NCI-H82 (cell line): ENCODE data around the gene ARHGAP1.
"Not testable (repeated sequence)": the region's sequence is repeated elsewhere in the genome, so short reads cannot be mapped to it uniquely, and the experiment has no call there.

Experiments
- DNase-seq: peaks from one replicate; lab custom pipeline; 2025; lab: John Stamatoyannopoulos, UW

ARHGAP1 gene

DNA sequence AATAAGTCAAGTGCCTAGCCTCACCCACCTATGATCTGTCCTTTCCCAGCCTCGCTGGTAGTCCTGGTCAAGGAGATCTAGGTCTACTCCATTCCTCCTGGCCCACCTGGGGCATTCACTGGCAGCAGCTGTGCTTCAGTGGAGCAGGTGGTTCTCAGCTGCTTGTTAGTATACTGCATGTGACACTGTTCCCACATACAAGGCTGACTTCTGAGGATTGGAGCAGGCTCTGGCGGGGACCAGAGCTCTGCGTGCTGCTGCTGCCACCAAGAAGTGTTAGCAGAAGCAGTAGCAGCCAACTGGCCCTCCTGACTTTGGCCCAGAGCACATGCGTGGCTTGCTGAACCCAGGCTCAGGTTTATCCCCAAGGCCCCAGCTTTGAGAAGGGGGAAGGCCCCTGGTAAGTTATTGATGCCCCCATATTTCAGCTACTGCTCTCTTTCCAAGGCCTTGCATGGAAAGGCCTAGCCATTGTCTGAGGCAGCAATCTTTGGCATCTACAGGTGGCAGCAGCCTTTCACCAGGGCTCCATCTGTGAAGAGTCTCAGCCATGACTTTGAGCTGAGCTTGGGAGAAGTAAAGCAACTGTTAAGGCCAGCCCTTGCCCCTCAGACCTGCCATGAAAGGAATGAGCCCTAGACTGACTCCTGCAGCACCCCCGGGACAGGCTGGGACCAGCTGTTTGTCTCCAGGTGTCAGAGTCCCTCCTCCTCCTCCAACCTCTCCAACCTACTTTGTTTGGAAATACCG is 26.5 kb downstream of the ARHGAP1 start:
- DNase-seq = no peak

DNA sequence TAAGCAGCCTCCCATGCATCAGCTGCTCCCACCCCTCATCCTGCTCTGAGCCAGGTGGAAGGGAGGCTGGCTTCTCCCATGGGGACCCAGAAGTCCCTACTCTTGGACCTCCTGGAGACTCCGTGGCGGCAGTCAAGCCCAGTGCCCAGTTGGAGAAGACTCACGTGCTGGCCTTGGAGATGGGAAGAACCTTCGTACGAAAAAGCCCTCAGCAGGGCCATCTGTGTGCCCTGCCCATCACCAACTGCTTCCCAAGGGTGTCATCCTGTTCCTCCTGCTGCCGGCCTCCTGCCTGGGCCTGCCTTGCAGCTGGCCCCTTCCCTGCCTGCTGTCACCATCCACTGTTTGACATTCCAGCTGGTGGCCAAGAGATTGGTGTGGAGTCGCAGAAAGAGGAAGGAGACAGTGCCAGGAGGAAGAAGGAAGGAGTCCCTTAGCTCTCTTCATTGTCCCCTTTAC is 28.0 kb downstream of the ARHGAP1 start:
- DNase-seq = no peak

DNA sequence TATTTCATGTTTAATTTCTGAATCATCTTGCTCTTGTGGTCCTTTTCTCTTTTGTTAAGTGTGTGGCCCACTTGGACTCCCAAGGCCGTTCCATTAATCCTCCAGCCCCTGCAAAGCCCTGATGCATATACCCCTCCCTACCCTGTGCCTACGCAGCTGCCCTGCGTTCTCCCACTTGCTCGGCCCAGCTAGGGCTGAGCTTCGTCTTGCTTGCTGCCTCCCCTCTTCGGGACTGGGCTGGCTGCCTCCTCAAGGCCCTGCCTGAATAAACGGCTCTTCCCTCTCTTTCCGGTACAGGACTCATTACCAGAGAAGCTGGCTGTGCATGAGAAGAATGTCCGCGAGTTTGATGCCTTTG is 28.5 kb downstream of the ARHGAP1 start:
- no peak for DNase-seq

DNA sequence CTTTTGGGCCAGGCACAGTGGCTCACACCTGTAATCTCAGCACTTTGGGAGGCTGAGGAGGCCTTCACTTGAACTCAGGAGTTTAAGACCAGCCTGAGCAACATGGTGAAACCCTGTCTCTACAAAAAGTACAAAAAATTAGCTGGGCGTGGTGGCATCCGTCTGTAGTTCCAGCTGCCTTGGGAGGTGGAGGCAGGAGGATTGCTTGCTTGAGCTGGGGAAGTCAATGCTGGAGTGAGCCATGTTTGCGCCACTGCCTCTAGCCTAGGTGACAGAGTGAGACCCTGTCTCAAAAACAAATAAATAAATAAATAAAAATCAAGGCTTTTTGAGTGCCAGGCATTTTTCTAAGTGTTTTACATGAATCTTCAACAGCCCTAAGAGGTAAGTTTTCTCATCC is 29.9 kb downstream of the ARHGAP1 start:
- not testable (repeated sequence) for DNase-seq

DNA sequence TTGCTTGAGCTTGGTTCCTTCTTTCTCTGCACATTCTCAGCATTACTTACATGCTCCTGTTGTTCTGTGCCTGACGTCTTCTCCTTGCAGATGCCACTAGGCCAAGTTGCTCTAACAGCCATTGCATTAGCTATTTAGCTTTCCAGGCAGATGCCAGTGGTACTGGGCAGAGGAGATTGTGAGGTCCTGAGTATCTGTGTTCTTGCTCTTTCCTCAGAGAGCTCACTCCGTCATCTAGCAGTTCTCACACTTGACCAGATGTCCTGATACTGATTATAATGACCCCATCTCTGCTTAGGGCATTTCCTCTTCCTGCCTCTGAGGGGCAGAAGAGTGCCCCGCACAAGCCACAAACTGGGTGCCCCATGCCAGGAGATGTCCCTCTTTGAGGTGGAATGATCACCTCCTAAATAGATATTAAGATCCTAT is 30.7 kb downstream of the ARHGAP1 start:
- DNase-seq = peak; percentile 25

DNA sequence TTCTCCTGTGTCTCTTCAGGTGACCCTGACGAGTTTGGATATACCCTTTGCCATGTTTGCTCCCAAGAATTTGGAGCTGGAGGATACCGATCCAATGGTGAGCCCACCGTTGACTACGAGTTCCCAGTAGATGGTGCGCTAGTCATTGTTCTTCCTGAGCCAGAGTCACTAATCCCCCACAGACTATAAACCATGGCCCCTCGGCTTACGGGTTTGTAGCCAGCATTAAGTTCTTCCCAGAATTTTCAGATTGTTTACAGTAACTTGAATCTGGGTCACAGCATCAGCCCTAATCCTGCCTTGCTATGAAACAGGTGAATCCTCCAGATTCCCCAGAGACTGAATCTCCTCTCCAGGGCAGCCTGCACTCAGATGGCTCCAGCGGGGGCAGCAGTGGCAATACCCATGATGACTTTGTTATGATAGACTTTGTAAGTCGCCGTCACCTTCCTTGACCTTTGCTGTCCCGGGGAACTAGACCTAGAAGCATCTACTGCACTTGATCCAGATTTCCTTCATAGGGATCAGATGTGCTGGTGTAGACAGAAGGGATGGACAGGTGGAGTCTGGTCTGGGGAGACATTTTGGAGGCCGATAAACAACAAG is 31.8 kb downstream of the ARHGAP1 start:
- DNase-seq = peak; percentile 31

DNA sequence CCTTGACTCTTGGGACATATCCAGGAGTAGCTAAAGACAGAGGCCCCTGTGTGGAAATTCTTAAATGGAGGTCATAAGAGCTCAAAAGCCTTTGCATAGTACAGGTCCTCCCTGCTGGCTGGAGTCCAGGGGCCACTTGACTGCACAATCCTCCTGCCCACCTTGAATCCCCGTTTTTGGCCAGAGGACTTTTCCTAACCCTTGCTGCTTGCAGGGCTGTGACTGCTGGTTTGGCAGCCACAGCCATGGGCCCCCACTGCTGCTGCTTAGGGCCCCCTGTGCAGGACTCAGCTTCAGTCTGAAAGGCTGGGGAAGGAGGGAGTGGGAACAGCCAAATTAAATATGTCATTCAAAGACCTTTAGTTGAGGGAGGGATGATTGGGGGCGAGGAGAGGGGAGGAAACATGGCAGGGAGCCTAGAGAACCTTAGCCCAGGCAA is 33.4 kb downstream of the ARHGAP1 start:
- no peak for DNase-seq

DNA sequence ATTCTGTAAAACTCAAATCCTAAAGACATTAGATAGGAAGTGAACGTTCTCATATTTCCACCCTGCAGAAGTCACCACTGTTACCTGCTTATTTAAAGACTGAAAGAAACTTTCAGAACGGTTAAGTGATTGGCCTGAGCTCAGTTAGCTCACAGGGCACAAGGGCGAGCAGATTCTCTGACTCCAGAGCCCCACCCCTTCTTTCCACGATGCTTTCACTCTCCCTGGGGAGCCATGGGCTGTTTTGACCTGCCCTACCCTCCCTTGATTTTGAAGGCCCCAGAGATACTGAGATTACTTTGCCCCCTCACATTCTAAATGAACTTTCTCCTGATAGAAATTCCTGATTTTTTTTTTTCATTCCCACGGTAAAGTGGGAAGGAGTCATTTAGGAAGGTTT is 33.9 kb downstream of the ARHGAP1 start:
- no peak for DNase-seq

DNA sequence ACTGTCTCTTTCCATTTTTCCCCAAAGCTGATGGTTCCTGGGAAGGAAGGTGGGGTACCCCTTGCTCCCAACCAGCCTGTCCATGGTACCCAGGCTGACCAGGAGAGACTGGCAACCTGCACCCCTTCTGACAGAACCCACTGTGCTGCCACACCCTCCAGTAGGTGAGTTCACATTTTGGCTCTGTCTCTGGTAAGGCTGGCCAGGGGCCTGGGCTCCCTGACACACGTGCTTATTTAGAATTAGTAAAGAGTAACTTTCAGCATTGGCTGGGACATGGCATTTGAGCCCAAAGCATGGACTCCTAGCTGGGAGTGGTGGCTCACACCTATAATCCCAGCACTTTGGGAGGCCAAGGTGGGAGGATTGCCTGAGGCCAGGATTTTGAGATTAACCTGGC is 35.1 kb downstream of the ARHGAP1 start:
- no peak for DNase-seq

DNA sequence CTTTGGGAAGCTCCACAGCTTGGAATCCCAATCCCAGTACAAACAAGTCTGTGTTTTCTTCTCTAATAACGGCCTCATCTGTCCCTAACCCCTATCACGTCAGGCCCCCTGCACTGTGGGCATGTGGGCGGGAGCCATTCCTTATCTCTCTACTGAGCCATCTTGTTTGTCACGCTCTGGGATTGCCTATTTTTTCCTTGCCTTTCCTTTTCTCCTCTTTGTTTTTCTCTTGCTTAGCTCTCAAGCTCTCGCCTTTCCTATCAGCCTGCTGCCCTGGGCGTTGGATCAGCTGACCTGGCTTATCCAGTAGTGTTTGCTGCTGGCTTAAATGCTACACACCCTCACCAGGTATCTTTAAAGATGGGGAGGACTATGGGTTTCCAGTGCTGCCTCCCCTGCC is 35.8 kb downstream of the ARHGAP1 start:
- DNase-seq = no peak

DNA sequence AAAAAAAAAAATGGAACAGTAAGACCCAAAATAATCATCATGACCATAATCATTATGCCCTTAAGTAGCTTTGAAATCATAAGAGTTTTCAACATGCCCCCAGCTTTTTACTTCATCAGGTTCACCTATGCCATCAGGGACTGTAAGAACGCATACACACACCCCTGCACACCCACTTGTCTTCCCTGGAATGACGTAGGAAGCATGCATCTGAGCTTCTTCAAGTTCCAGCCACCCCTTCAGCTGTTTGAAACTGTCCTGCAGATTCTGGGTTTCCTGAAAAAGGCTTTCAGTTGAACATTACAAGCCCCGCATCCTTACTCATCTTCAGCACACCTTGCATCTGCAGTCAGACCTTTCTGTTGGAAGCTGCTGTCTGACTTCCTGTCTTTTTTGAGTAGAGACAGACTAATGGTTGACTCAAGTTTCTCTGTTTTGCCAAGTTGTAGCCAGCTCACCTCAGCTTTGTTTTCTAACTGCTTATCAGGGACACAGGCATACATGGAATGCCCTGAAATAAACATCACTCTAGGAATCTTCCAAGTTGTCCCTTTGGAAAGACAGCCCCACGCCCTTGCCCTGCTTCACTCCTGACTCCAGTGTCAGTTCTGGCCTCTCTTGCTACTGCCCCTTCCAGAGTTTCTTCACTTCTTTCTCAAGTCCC is 37.0 kb downstream of the ARHGAP1 start:
- DNase-seq = no peak

DNA sequence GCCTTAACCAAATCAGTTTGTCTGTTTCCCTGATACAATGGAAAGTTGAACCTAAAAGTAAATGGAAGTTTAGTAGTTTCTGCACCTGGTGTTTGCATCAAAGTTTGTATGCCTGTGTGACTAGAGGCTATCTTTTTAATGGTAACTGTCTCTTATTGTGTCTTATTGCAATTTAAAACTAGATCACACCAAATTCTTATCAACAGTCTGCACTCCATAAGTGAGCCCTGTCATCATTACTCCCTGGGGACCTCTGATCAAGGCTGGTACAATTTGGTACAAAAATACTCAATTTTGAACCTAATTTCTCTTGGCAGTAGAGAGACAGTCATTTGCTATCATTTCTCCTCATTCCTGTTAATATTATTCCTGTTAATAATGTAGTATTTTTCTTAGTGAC is 38.1 kb downstream of the ARHGAP1 start:
- no peak for DNase-seq

DNA sequence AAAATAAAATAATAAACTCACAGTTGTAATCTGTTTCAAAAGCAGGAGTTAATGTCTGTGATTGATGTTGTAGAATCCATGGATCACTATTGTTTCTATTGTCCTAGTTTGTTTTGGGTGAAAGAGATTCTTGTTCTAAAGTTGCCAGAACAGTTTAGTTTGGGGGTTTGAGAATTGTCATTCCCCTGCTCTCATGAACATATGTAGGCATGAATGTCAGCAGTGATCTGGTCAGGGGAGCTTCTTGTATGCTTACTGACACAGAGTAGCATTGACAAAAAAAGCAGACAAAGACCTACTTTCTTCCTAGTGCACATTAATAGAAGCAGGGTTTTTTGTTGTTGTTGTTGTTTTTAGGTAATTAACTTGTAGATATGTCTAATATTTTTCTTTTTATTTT is 38.6 kb downstream of the ARHGAP1 start:
- DNase-seq = no peak

DNA sequence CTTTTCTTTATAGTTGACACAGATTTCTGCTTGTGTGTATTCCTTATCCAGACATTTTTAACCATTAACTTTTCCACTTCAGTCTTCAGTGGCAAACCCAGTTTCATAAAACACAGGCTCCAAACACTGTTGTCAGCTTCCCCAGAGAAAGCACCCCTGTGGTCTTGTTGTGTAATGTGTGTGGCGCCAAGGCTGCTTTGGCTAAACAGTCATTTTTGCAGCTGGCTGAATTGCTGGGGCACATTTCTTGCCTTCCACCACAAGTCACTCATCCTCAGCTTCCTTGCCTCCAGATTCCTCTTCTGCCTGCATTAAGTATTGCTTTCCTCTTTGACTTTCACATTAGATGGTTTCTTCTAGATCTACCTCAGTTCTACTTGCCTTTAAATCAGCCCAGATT is 40.5 kb downstream of the ARHGAP1 start:
- no peak for DNase-seq

DNA sequence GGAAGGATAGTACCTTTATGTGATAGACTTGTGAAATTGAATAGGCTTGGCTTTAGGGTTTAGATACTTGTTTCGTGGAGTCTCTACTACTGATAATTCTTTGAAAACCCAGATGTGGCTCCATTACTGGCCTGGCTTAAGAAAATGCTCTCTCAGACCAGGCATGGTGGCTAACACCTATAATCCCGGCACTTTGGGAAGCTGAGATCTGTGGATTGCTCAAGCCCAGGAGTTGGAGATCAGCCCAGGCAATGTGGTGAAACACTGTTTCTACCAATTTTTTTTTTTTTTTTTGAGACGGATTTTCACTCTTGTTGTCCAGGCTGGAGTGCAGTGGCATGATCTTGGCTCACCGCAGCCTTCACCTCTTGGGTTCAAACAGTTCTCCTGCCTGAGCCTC is 42.2 kb downstream of the ARHGAP1 start:
- DNase-seq = peak; percentile 15

DNA sequence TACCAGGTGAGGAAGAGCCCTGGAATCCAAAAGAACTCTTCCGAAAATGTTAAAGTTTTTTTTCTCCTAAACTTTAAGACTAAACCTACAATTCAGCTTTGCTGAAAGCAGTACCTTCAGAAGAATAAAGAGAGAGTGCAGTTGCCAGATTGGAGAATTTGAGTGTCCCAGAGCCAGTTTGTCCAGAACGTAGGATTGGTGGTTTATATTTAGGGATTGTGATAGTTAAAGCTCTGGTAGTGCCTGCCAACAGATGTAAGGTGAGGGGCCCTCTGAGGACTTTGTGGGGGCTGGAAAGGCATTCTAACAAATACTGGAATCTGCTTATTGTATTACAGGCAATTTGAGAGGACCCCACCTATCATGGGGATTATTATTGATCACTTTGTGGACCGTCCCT is 43.2 kb downstream of the ARHGAP1 start:
- no peak for DNase-seq

DNA sequence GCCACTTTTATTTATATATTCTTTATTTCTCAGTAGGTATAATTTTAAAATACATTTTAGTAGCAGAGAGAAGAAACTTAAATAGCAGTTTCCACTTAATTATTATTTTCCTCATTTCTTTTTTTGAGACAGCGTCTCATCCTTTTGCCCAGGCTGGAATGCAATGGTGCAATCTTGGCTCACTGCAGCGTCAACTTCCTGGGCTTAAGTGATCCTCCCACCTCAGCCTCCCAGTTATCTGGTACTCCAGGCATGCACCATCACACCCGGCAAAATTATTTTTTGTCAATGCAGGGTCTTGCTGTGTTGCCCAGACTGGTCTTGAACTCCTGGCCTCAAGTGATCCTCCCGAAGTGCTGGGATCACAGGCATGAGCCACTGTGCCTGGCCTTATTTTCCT is 44.8 kb downstream of the ARHGAP1 start:
- DNase-seq = no peak

DNA sequence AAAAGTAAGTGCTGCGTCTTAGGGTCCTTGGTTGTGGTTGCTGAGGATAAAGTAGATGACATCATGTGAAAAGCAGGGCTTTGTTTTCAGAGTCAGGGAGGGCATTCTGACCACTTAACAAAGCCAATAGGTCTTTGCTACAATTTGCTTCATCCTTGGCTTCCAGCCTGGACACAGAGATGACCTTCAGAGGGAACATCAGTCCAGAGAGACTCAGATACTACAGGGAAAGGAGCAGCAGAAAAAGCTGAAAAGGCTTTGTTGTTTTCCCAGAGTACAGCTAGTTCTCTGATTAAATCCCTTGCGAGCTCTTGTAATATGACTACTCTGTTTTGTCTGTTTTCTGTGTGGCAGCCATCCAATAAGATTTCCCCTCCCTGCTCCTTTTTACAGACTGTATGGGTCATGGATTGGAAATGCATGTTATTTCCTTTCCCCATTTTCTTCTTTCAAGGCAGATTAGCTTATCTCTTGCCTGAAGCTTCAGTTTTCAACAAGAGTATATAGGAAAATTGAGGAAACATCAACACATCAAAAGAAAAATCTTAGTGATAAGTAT is 51.2 kb downstream of the ARHGAP1 start:
- no peak for DNase-seq

DNA sequence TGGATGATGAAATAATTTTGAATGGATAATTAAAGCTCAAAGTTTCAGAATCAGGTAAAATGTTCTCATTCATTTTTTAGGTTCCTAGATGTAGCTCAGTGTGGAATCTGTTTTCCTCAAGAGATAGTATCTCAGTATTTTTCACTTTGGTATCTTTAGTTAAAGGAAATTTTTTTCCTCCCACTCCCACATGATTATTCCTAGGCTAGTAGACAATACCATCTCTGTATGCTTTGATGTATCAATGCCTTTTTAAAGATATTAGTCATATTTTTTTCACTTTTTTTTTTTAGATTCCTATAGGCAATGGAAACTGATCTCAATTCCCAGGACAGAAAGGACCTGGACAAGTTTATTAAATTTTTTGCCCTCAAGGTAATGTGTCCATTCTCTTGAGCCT is 56.4 kb downstream of the ARHGAP1 start:
- DNase-seq = no peak

DNA sequence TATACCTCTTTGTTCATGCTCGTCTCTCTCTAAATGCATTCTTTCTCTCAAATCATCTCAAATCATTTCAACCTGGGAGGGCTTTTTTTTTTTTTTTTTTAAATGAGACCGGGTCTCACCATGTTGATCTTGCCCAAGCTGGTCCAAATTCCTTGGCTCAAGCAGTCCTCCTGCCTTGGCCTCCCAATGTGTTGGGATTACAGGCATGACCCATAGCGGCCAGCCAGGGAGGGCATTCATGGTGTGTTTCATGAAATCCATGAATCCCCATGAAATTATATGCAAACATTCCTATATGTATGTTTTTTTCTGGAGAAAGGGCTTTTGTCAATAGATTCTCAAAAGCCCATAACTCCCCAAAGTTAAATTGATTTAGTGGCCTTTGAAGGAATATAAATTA is 56.9 kb downstream of the ARHGAP1 start:
- no peak for DNase-seq

DNA sequence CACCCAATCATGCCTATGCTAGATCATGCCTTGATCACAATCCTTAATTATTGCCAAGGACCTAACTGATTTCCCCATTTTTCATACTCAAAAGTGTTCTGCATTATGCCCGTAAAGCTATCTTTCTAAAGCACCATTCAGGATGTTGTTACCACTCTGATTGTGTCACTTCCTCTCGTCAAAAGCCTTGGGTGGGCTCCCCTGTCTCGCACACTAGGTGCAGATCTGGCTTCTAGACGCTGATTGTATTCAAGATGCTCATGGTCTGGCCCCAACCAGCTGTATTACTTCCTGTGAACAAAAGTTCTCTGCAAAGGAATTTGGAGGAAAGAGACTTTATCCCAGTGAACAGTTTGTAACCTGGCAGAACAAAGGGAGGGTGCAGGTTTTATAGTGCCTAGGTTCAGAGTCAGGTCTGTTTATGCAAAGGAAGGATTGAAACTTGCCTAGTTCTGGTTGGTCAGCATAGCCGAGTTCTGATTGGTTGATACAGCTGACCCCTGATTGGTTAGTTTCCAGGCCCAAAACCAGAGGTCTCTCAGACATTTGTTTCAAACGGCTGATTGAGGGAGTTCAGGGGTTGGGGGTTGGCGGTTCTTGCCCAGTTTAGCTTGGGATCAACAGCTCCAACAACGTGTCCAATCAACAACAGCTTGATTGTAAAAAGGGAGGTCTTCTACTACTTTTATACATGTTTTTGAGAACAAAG is 57.6 kb downstream of the ARHGAP1 start:
- DNase-seq = no peak

DNA sequence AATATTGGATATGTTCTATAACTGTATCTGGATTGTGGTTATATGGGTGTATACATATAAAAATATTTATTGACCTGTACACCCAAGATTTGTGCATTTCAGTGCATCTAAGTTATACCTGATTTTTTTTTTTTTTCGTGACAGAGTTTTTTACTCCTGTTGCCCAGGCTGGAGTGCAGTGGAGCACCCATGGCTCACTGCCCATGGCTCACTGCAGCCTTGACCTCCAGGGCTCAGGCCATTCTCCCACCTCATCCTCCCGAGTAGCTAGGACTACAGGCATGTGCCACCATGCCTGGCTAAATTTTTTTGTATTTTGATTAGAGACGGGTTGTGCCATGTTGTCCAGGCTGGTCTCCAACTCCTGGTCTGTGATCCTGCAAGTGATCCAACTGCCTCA is 58.8 kb downstream of the ARHGAP1 start:
- DNase-seq = no peak
